GM20000 (cell line): Measurements from ENCODE around the gene MYO1A.
"Not testable (repeated sequence)": the region's sequence is repeated elsewhere in the genome, so short reads cannot be mapped to it uniquely, and the experiment has no call there.

Experiments
- DNase-seq: peaks from one replicate; pipeline ENCODE4 v3.0.0; 2012; ENCODE audit warnings: low spot score
- CTCF ChIP-seq: IDR thresholded peaks from 2 replicates; pipeline ENCODE4 v1.5.1; 2012; ENCODE audit warnings: mild to moderate bottlenecking, control low read depth; ENCODE audit errors: extremely low read depth, missing control alignments

The MYO1A gene

GRCh38 chr12:57066245-57066644, 16.3 kb upstream of the MYO1A start:
- no peak for TF ChIP-seq CTCF
- no peak for DNase-seq

GRCh38 chr12:57063991-57064685, 14.2 kb upstream of the MYO1A start:
- no peak for TF ChIP-seq CTCF
- peak; percentile 69 for DNase-seq

GRCh38 chr12:57058454-57058853, 8.5 kb upstream of the MYO1A start:
- DNase-seq = no peak
- TF ChIP-seq CTCF = no peak

GRCh38 chr12:57057067-57057751, 7.3 kb upstream of the MYO1A start:
- DNase-seq = no peak
- no peak for TF ChIP-seq CTCF

GRCh38 chr12:57055824-57056223, 5.9 kb upstream of the MYO1A start:
- no peak for DNase-seq
- TF ChIP-seq CTCF = no peak

GRCh38 chr12:57053901-57054300, 4.0 kb upstream of the MYO1A start:
- DNase-seq = not testable (repeated sequence)

GRCh38 chr12:57053146-57053545, 3.2 kb upstream of the MYO1A start:
- not testable (repeated sequence) for DNase-seq

GRCh38 chr12:57051011-57051410, 1.1 kb upstream of the MYO1A start:
- no peak for TF ChIP-seq CTCF
- DNase-seq = no peak
